Measurements from ENCODE around the gene ZBTB38.

The ZBTB38 gene

DNA sequence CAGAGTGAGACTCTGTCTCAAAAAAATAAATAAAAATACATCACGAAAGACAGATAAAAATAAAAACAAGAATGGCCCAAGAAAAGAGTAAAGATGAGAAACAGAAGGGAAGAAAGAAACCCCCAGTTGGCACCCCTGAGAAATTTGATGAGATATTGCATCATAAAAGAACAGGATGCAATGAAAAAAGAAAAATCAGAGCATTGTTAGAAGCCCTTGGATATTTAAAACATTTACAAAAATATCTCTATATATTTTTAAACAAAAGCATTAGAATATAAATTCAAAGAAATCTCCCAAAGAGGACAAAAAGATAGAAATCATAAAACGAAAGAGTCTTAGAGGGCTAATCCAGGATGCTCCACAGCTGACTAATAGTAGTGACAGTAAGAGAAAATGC, 18.6 kb upstream of the ZBTB38 start:
- H3K4me1 Mint-ChIP-seq (ENCODE audit: low read depth): no peaks in the 10 kb centered on the region
- H3K4me3 Mint-ChIP-seq: no peak overlapping the region
- H3K9me3 Mint-ChIP-seq (ENCODE audit: low read depth): no peaks in the 10 kb centered on the region
- H3K27ac Mint-ChIP-seq: no peak overlapping the region
- peaks cover 6% of the 10 kb centered on the region for H3K36me3 Mint-ChIP-seq
- no peaks in the 10 kb centered on the region for H3K27me3 Mint-ChIP-seq

DNA sequence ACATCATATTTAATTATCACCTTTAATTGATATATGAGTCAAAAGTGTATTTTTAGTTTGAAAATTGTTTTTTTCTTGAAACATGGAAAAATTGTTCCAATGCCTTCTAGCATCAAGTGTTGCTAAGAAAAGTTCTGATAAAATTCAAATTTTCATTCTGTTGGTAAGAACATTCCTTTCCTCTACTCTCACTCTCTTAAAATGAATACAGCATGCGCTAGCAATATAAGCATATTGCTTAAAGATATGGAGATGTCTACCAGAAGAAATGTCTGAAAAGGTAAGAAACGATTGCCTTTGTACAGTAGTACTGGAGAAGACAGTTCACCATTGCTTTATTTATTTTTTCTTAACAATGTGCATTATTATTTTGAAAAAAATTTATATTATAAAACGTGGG, 17.6 kb upstream of the ZBTB38 start:
- Mint-ChIP-seq H3K36me3 (peaks cover 6% of the 10 kb centered on the region), H3K9me3 (ENCODE audit: low read depth) (no peaks in the 10 kb centered on the region), H3K4me1 (ENCODE audit: low read depth) (no peaks in the 10 kb centered on the region), H3K27ac (no peak overlapping the region), H3K27me3 (no peaks in the 10 kb centered on the region), H3K4me3 (no peak overlapping the region)

GRCh38 chr3:141352262-141352984, 15.9 kb upstream of the ZBTB38 start:
- no peaks in the 10 kb centered on the region for H3K27me3 Mint-ChIP-seq
- no peaks in the 10 kb centered on the region for H3K4me1 Mint-ChIP-seq (ENCODE audit: low read depth)
- no peak overlapping the region for H3K27ac Mint-ChIP-seq
- no peak overlapping the region for H3K4me3 Mint-ChIP-seq
- H3K9me3 Mint-ChIP-seq (ENCODE audit: low read depth): no peaks in the 10 kb centered on the region
- H3K36me3 Mint-ChIP-seq: peaks cover 6% of the 10 kb centered on the region

DNA sequence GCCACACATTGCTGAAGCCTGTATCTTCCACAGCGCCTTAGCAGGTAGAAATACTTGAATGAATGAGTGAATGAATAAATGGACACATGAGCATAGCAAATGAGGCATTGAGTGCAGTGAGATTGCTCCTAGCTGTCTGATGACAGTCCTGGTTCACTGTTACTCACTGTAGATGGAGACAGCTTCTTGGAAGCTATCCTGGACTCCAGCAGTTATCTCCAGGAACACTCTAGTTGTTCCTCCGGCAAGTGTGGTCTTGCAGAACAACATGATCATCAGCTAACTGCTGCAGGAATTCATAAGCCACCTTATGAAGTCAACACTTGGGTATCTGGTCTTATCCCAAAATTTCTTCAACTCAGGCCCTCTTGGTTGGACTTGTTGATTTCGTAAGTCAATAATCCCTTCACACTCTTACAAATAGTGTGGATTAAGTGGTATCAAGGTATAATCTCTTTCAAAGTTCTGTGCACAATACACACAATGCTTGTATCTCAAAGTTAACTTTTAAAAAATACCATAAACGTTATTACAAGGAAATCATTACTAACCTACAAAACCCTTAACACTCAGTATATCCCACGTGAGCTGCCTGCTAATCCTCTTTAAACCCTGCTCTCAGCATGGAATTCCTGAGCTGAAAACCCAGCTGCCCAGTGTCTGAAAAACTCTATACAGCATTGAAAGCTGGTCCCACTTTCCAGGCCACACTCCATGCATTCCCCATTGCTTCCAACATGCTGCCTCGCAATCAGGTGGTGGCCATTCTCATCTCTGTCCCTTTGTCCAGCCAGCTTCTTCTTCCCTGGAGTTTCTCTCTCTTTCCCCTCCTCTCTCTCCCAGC, 14.4 kb upstream of the ZBTB38 start:
- no peaks in the 10 kb centered on the region for H3K9me3 Mint-ChIP-seq (ENCODE audit: low read depth)
- no peak overlapping the region for H3K27ac Mint-ChIP-seq
- H3K4me1 Mint-ChIP-seq (ENCODE audit: low read depth): no peaks in the 10 kb centered on the region
- no peaks in the 10 kb centered on the region for H3K27me3 Mint-ChIP-seq
- no peak overlapping the region for H3K4me3 Mint-ChIP-seq
- H3K36me3 Mint-ChIP-seq: peaks cover 2% of the 10 kb centered on the region

- Mint-ChIP-seq H3K36me3 (peaks cover 2% of the 10 kb centered on the region), H3K27me3 (no peaks in the 10 kb centered on the region), H3K4me3 (no peak overlapping the region), H3K4me1 (ENCODE audit: low read depth) (no peaks in the 10 kb centered on the region), H3K27ac (no peak overlapping the region), H3K9me3 (ENCODE audit: low read depth) (no peaks in the 10 kb centered on the region)
Measured at GRCh38 chr3:141354517-141354916, 13.8 kb upstream of the ZBTB38 start.

DNA sequence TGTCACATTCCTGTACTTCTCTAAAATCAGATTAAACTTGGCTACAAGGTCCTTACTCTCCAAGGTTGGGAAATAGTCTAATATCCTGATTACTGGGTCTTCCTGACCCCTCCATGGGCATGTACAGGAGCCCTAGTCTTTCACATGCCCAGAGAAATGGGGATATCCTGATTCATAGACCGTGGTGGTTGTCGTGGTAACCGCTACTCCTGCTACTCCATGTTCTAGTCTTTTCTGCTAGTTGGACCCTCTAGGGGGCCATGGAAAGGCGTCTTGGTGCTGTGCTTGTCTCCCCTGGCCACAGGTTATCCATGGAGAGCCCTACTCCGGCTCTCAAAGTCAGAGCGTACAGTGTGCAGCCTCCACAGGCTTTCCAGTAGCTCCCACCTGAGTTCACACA, 13.1 kb upstream of the ZBTB38 start:
- Mint-ChIP-seq H3K4me3 (no peak overlapping the region), H3K27ac (no peak overlapping the region)

GRCh38 chr3:141356046-141356445, 12.3 kb upstream of the ZBTB38 start:
- Mint-ChIP-seq H3K4me3 (no peak overlapping the region), H3K4me1 (ENCODE audit: low read depth) (peaks cover 6% of the 10 kb centered on the region), H3K27me3 (no peaks in the 10 kb centered on the region), H3K9me3 (ENCODE audit: low read depth) (no peaks in the 10 kb centered on the region), H3K36me3 (no peaks in the 10 kb centered on the region), H3K27ac (no peak overlapping the region)

More for the DNA sequence above, 13.1 kb upstream of the ZBTB38 start:
- H3K36me3 Mint-ChIP-seq: peaks cover 2% of the 10 kb centered on the region
- H3K9me3 Mint-ChIP-seq (ENCODE audit: low read depth): no peaks in the 10 kb centered on the region
- H3K4me1 Mint-ChIP-seq (ENCODE audit: low read depth): no peaks in the 10 kb centered on the region
- H3K27me3 Mint-ChIP-seq: no peaks in the 10 kb centered on the region

DNA sequence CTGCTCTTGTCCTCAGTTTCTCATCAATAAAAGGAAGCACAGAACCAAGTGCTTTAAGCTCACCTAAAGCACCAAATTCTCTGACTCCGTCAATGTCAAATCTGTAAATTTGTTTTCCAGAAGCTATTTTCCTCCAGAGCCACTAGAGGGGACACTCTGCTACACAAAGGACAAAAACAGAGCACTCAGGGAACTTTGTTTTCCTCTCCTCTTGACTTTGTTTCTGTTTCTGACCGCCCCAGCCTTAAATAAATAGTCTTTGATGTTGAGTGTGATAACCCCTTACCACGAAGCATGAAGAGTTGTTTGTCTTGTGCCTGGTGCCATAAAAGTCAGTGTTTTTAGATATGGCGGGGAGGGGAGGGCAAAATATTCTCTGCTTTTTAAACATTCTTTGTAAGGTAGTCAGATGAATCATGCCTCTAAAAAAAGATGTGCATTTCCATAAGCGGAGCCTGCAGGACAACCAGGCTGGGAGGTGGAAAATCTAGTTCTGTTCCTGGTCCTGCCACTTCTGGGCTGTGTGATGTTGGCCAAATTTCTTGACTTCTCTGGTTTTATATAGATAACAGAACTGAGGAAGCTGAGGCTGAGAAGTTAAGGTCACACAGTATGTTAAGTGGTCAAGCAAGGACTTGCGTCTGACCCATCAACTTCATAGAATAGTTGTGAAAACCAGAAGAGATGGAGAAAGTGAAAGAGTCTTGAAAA, 7.3 kb upstream of the ZBTB38 start:
- peaks cover 2% of the 10 kb centered on the region for H3K9me3 Mint-ChIP-seq (ENCODE audit: low read depth)
- H3K27me3 Mint-ChIP-seq: no peaks in the 10 kb centered on the region
- peaks cover 7% of the 10 kb centered on the region for H3K4me1 Mint-ChIP-seq (ENCODE audit: low read depth)
- H3K4me3 Mint-ChIP-seq: no peak overlapping the region
- H3K27ac Mint-ChIP-seq: no peak overlapping the region
- H3K36me3 Mint-ChIP-seq: peaks cover 4% of the 10 kb centered on the region

DNA sequence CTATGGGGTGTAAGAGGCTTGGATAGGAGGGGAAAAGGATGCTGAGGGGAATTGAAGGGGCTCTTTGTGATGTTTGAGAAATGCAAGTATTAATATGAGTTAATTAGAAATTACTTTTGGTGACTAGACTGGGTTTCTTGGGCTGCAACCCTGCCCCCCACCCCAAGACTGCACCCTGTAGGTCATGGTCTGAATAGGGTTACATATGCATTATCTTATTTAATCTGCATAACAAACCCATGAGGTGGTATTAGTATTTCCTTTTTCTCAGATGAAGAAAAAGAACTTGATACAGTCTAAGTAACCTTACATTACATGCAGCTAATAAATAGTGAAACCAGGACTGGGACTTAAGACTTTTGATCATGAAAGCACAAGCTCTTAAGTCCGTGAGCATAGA, 5.6 kb upstream of the ZBTB38 start:
- Mint-ChIP-seq H3K4me3 (no peak overlapping the region), H3K27me3 (no peaks in the 10 kb centered on the region), H3K27ac (no peak overlapping the region), H3K36me3 (peaks cover 4% of the 10 kb centered on the region), H3K9me3 (ENCODE audit: low read depth) (peaks cover 2% of the 10 kb centered on the region), H3K4me1 (ENCODE audit: low read depth) (peaks cover 7% of the 10 kb centered on the region)

GRCh38 chr3:141365201-141365600, 3.1 kb upstream of the ZBTB38 start:
- peaks cover 4% of the 10 kb centered on the region for H3K36me3 Mint-ChIP-seq
- H3K27me3 Mint-ChIP-seq: no peaks in the 10 kb centered on the region
- no peak overlapping the region for H3K27ac Mint-ChIP-seq

GRCh38 chr3:141366285-141367037, 1.8 kb upstream of the ZBTB38 start:
- Mint-ChIP-seq H3K27me3 (no peaks in the 10 kb centered on the region), H3K27ac (no peak overlapping the region), H3K9me3 (ENCODE audit: low read depth) (peaks cover 2% of the 10 kb centered on the region), H3K36me3 (peaks cover 4% of the 10 kb centered on the region), H3K4me1 (ENCODE audit: low read depth) (peaks cover 3% of the 10 kb centered on the region), H3K4me3 (no peak overlapping the region)

More at GRCh38 chr3:141365201-141365600, 3.1 kb upstream of the ZBTB38 start:
- Mint-ChIP-seq H3K4me3 (no peak overlapping the region), H3K4me1 (ENCODE audit: low read depth) (peaks cover 9% of the 10 kb centered on the region), H3K9me3 (ENCODE audit: low read depth) (peaks cover 2% of the 10 kb centered on the region)

DNA sequence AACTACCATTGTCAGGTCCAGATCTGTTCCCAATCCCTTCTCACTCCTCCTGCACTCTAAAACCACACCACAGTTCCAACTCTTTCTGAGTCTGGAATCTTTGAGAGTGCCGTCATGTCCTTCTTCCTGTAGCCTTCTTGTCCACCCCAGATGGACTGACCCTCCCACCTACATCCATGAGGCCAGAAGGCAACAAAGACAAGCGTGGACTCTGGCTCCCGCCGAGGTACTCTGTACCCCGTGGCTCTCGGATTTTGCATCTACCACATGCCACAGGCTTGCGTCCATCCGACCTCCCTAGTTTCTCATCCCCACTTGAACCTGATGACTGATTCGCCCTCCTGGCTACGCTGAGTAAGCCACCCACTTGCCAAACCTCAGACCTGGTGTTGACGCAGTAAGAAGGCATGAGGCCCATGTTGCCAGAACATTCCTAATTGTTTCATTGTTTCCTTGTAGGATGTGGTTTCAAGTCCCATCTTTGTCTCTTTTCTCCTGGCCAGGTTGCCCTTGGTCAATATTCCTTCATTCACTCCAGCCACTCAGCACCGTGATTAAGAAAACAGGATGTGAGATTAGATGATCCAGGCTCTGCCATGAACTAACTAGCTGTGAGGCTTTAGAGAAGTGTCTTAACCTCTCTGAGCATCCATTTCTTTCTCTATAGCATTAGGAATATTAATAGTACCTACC, 1.1 kb upstream of the ZBTB38 start:
- Mint-ChIP-seq H3K4me3 (no peak overlapping the region), H3K27me3 (no peaks in the 10 kb centered on the region), H3K4me1 (ENCODE audit: low read depth) (peaks cover 3% of the 10 kb centered on the region), H3K9me3 (ENCODE audit: low read depth) (peaks cover 2% of the 10 kb centered on the region), H3K27ac (no peak overlapping the region), H3K36me3 (peaks cover 4% of the 10 kb centered on the region)

DNA sequence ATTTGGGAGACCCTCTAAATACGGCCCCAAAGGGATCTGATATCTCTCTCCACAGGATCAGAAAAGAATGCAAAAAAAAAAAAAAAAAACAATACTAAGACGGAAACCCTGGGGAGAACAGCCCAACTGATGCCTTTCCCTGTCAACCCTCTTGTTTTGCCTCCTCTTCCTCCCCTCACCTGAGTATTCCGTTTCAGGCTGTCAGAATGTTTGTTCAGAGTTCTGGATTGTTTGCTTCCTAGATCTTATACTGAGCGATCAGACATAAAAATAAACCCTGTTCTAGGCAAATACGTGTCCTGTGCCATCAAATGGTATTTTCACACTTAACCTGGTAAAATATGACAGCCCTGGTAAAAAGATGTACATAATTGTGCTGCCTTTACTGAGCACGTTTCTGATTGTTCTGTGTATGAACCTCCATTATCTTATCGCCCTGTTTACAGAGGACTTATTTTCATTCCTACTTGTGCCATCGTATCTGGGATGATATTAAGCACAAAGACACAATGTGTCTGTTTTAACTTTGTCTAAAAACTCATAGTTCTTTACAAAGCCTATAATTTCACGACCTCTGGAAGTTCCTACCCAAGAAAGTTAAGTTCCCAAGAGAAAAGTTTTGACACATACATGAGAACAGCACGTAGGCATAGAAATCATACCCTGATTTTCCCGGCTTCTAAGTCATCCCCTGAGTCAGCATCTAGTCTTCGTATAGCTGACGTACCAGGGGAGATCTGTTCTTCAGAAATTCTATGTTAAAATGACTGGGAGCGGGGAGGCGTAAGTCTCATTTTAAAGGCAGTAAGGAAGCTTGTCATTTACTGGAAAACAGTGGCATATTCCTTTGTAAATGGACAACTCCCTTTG, 856 bp downstream of the ZBTB38 start:
- Mint-ChIP-seq H3K4me3 (no peak overlapping the region), H3K27me3 (no peaks in the 10 kb centered on the region), H3K9me3 (ENCODE audit: low read depth) (no peaks in the 10 kb centered on the region), H3K4me1 (ENCODE audit: low read depth) (peaks cover 3% of the 10 kb centered on the region), H3K27ac (no peak overlapping the region), H3K36me3 (no peaks in the 10 kb centered on the region)
